IPS DF 4.7 (cell line): Measurements from ENCODE around the gene KIF18A.

Experiments used
- DNase-seq: peaks from one replicate; pipeline ENCODE4 v3.0.0-alpha.2; 2013; ENCODE audit warnings: low spot score; ENCODE audit errors: extremely low read depth

The KIF18A gene

DNA sequence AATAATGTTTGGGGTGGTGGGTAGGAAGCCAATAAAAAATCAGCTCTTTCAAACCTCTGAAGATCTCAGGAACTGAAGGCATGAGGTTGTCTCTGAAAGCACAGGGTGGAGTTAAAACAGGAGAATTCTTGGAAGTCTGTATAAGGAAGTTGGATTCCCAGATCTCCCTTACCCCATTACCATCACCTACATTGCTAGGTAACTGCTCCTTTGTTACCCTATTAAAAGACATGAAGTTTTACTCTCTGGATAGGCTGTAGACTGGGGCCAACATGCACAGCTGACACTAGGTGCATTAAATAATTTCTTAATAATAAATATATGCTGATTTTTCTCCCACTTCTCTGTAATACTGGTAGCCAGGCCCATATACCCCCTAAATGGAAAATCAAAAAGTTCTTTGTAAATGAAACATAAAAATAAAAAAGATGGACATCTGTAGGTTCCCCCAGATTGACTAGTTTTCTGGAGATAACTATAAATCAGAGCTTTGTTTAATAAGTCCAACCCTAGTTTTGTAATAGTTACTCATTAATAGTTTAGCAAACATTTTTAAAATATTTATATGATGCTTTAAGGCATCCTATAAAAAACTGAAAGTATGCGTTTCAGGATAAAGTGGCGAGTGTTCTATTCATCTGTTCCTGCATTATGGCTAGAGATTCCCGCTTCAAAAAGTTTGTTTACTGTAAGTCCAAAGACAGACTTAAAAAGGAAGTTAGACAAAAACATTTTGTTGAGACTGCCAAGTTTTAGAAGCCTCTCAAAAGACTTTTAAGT lies 63.8 kb downstream of the KIF18A start:
- DNase-seq, result no peak

DNA sequence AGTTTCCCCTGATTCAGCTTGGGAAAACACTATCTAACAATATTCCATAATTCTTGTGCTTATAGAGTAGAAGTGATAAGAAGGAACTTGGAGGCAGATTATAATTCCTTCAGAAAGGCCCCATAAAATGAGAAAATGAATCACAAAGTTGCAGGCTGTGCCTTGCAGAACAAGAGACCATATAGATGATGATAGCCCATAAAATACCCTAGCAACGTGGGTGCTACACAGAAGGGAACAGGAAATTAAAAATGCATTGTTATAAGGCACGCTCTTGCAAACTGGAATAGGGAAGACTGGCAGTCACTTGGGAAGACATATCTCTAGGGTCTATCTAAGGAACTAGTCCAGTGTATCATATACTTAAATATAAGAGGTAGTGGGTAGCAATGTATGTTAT lies 67.6 kb downstream of the KIF18A start:
- DNase-seq, result no peak

DNA sequence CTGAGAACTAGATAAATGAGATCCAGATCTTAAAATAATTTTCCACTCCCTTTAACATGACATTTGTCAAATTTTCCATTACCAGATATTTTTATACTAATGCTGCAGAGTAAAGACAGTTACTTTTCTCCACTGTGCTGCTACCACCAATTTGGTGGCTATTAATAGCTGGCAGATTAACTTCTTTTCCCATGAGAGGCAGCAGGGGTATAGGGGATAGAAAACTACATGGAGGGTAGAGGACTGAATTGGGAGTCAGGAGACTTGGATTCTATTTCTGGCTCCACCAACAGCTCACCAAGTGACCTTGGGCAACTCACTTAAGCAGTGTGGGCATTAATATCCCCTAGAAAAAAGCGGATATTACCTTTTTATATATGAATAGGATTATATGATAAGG lies 69.2 kb downstream of the KIF18A start:
- DNase-seq, result no peak

- DNase-seq, result no peak
Measured at GRCh38 chr11:28026634-28027290, 81.2 kb downstream of the KIF18A start.

GRCh38 chr11:28017816-28018215 lies 90.1 kb downstream of the KIF18A start:
- DNase-seq, result no peak

DNA sequence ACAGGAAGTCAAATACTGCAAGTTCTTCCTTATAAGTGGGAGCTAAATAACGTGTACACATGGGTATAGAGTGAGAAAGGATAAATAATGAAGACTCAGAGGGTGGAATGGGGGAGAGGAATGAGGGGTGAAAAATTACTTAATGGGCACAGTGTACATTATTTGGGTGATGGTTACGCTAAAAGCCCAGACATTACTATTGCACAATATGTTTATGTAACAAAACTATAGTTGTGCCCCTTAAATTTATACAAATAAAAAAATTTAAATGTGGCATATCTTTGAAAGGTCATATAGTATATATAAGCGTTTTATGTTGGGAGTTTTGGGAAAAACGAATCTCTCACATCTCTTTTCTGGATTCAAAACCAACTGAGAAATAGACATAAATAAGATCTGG lies 96.1 kb downstream of the KIF18A start:
- no peak for DNase-seq

DNA sequence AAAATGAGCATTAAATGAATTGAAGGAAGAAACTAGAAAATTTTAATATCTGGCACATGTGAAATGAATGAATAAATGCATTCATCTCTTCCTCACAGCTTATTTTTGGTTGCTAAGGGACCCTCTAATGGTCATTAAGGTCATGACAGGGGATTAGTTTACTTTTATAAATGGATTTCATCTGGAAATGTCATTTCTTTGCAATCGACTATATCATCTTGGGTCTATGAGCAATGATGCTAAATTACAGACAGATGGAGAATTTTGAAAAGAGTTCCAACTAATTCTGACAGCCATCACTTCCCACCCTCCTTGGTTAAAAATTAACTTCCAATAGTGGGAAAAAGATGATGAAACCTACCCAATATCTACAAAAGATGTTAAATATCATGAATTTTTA lies 98.0 kb downstream of the KIF18A start:
- DNase-seq, result no peak

DNA sequence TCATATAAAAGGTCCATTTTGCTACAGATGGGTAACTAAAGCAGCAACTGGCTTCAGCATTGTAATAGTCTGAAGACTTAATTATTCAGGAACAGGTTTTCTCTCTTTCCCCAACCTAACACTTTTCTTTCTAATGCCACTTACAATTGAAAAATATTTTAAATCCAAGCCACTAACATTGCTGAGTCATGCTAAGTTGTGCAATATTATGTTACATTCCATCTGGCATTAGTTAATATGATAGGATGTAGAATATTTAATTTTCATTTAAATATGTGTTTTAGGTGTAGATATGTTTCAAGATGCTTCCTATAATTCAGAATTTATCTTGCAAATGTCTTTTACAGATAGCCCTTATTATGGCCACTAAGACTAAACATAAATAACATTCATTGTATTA lies 98.6 kb downstream of the KIF18A start:
- DNase-seq, result no peak

GRCh38 chr11:28003615-28004014 lies 104.3 kb downstream of the KIF18A start:
- DNase-seq, result no peak

DNA sequence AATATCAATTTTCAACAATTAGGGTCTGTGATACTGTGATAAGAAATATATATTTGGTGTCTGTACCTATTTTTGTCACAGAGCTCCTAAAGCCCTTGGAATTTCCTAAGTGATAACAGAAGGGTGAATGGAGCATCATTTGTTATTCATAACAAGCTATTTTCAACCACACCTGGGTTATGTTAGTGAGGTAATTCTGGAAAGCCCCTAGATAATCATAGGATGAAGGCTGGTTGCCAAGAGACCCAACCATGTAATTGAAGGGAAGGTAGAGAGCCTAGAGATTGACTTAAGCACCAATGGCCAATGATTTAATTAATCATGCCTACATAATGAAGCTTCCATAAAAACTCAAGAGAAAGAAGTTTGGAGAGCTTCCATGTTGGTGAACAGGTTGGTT lies 109.4 kb downstream of the KIF18A start:
- DNase-seq, result no peak

DNA sequence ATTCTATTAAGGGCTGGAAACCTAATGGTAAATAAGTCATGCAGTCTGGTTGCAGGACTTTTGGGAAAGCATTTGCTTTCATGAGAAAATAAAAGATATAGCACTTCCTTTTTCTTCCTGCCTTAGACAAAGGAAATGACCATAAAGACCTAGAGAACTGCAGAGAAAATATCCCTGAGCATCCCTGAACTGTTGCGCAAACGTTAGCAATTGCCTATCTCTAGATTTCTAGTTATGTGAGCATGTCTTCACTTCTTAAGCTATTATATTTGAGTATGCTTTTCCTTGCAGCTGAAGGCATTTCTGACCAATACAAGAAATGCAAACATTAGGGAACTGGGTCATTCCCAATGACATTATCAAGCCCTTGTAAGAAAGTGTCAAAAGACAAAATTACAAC lies 110.6 kb downstream of the KIF18A start:
- no peak for DNase-seq

DNA sequence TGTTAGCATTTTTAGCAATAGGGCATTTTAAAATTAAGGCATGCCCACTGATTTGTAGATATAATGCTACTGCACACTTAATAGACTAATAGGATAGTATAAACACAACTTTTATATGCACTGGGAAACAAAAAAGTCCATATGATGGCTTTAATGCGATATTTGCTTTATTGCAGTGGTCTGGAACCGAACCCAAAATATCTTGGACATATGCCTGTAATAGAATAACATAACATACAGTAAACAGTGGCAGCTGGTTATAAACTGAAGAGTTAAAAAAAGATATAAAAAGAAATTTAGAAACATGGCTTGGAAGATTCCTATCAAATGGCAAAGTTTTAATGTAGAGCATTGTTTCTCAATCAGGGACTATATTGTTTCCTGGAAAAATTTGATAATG lies 111.9 kb downstream of the KIF18A start:
- DNase-seq, result no peak

DNA sequence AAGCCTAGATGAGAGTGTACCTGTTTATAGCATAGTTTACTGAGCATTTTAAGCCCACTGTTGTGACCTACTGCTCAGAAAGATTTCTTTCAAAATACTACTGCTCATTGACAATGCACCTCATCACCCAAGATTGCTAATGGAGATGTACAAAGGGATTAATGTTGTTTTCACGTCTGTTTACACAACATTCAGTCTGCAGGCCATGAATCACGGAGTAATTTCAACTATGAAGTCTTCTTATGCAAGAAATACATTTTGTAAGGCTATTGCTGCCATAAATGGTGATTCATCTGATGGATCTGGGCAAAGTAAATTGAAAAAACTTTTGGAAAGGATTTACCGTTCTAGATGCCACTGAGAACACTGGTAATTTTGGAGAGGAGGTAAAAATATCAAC lies 112.9 kb downstream of the KIF18A start:
- no peak for DNase-seq

- no peak for DNase-seq
Measured at GRCh38 chr11:27991736-27992135, 116.2 kb downstream of the KIF18A start.

DNA sequence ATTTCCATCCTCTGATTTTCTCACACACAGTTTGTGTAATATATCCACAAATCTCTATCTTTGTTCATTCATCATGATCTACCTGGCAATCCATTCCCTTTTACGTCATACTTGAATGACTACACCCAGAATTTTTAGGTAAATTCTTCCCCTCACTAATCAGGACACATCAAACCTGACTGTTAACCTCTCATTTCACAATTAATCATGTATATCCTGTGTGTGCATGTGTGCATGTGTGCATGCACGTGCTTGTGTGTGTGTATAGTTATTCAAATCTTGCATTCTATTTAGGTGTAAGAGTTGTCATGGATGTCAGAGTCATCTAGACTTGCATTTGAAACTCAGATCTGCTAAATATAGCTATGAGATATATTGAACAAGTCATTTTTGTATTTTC lies 130.4 kb downstream of the KIF18A start:
- no peak for DNase-seq

DNA sequence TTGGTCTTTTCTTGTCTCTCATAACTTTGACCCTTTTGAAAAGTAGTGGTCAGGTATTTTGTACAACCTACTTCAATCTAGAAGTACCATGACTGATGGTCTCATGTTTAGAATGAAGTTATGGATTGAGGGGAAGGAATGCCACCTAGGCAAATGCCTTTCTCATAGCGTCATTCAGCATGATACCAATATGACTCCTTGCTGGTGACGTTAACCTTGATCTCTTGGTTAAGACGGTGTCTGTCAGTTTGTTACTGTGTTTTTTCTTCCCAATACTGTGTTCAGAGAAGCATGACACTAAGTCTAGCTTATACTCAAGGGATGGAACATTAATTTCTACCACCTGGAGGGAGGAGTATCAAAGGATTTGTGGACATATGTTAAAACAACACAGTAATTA lies 130.9 kb downstream of the KIF18A start:
- no peak for DNase-seq

- no peak for DNase-seq
Measured at GRCh38 chr11:27976262-27976661, 131.7 kb downstream of the KIF18A start.

- DNase-seq, result no peak
Measured at GRCh38 chr11:27973851-27974536, 134.0 kb downstream of the KIF18A start.

DNA sequence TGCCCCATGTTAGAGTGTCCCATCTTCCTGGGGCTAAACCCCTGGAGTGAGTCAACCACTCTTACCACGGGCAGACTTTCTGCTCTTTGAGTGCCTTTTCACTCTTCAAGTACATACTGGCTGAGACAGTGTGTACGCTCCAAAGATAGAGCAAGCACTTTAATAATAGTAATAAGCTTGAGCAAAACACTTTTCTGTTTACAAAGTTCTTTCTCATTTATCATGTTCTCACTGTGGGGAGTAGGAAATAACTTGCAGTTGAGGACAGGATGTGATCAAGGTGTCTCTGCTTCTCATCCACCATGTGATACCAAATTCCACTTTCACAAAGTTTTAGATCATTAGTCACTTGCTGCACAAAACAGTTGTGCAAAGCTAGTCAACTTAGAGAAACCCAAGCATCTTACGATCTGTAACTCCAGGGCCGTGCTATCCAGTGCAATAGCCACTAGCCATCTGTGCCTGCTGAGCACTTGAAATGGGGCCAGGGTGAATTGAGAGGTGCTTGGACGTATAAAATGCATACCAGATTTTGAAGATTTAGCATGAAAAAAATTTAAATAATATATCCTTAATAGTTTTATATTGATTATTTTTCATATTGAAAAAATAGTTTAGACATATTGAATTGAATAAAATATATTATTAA lies 135.3 kb downstream of the KIF18A start:
- DNase-seq, result no peak

GRCh38 chr11:27971171-27971570 lies 136.8 kb downstream of the KIF18A start:
- no peak for DNase-seq
